Measurements from ENCODE around the gene CCDC124.

Gene CCDC124

GRCh38 chr19:17944301-17944700, 11.5 kb downstream of the CCDC124 start:
- Histone ChIP-seq H3K4me1 (ENCODE audit: control insufficient read depth, low read length) (peaks cover 33% of the 10 kb centered on the region), H4K20me1 (ENCODE audit: control insufficient read depth, insufficient read depth, low read depth, low read length) (no peaks in the 10 kb centered on the region), H3F3A (ENCODE audit: control insufficient read depth, insufficient read depth) (peaks cover 7% of the 10 kb centered on the region), H3K79me2 (ENCODE audit: control insufficient read depth, low read length) (peaks cover 2% of the 10 kb centered on the region), H3K4me2 (ENCODE audit: low read length) (no peak overlapping the region), H3K27me3 (ENCODE audit: control insufficient read depth, low read length) (no peaks in the 10 kb centered on the region), H3K9me2 (replicated peaks; ENCODE audit: control insufficient read depth, low read length) (no peaks in the 10 kb centered on the region), H3K4me3 (ENCODE audit: low read length) (no peak overlapping the region), H3K36me3 (ENCODE audit: control insufficient read depth, low read length) (peaks cover 22% of the 10 kb centered on the region), H3K9me3 (ENCODE audit: control insufficient read depth, insufficient read depth, low read length) (no peaks in the 10 kb centered on the region), H3K27ac (ENCODE audit: low read depth, low read length) (no peak overlapping the region)
- TF ChIP-seq EZH2phosphoT487 (IDR thresholded peaks at IDR 0.05; ENCODE audit: borderline replicate concordance, low read length), result no peak
- no peak for TF ChIP-seq CTCF (IDR thresholded peaks at IDR 0.05; ENCODE audit: low read depth, low read length, poor library complexity, severe bottlenecking)

GRCh38 chr19:17946965-17947784, 14.4 kb downstream of the CCDC124 start:
- H3K79me2 ChIP-seq (ENCODE audit: control insufficient read depth, low read length), result no peaks in the 10 kb centered on the region
- H3K4me3 ChIP-seq (ENCODE audit: low read length), result peak overlapping the region; percentile 73
- TF ChIP-seq EZH2phosphoT487 (IDR thresholded peaks at IDR 0.05; ENCODE audit: borderline replicate concordance, low read length) (no peak), CTCF (IDR thresholded peaks at IDR 0.05; ENCODE audit: low read depth, low read length, poor library complexity, severe bottlenecking) (no peak)
- peaks cover 21% of the 10 kb centered on the region for H3K27me3 ChIP-seq (ENCODE audit: control insufficient read depth, low read length)
- peak overlapping the region; percentile 98 for H3K4me2 ChIP-seq (ENCODE audit: low read length)
- H3F3A ChIP-seq (ENCODE audit: control insufficient read depth, insufficient read depth), result peaks cover 10% of the 10 kb centered on the region
- peaks cover 62% of the 10 kb centered on the region for H3K4me1 ChIP-seq (ENCODE audit: control insufficient read depth, low read length)
- no peaks in the 10 kb centered on the region for H3K9me2 ChIP-seq (replicated peaks; ENCODE audit: control insufficient read depth, low read length)
- no peaks in the 10 kb centered on the region for H4K20me1 ChIP-seq (ENCODE audit: control insufficient read depth, insufficient read depth, low read depth, low read length)
- H3K36me3 ChIP-seq (ENCODE audit: control insufficient read depth, low read length), result peaks cover 13% of the 10 kb centered on the region; the same call in 1 of the 2 replicates
- no peaks in the 10 kb centered on the region for H3K9me3 ChIP-seq (ENCODE audit: control insufficient read depth, insufficient read depth, low read length)
- peak overlapping the region; percentile 63 for H3K27ac ChIP-seq (ENCODE audit: low read depth, low read length)

- Histone ChIP-seq H3K4me3 (ENCODE audit: low read length) (peak overlapping the region; percentile 76), H3K9me3 (ENCODE audit: control insufficient read depth, insufficient read depth, low read length) (no peaks in the 10 kb centered on the region), H3K9me2 (replicated peaks; ENCODE audit: control insufficient read depth, low read length) (no peaks in the 10 kb centered on the region), H3K4me1 (ENCODE audit: control insufficient read depth, low read length) (peaks cover 70% of the 10 kb centered on the region), H3K27ac (ENCODE audit: low read depth, low read length) (peak overlapping the region; percentile 67), H3K79me2 (ENCODE audit: control insufficient read depth, low read length) (no peaks in the 10 kb centered on the region), H3K27me3 (ENCODE audit: control insufficient read depth, low read length) (peaks cover 29% of the 10 kb centered on the region), H3K4me2 (ENCODE audit: low read length) (peak overlapping the region; percentile 98), H4K20me1 (ENCODE audit: control insufficient read depth, insufficient read depth, low read depth, low read length) (no peaks in the 10 kb centered on the region), H3F3A (ENCODE audit: control insufficient read depth, insufficient read depth) (peaks cover 10% of the 10 kb centered on the region), H3K36me3 (ENCODE audit: control insufficient read depth, low read length) (peaks cover 6% of the 10 kb centered on the region; the same call in 1 of the 2 replicates)
- TF ChIP-seq EZH2phosphoT487 (IDR thresholded peaks at IDR 0.05; ENCODE audit: borderline replicate concordance, low read length) (no peak), CTCF (IDR thresholded peaks at IDR 0.05; ENCODE audit: low read depth, low read length, poor library complexity, severe bottlenecking) (no peak)
Observed at GRCh38 chr19:17947815-17948513, 15.1 kb downstream of the CCDC124 start.
